ENCODE measurements around the gene EEF1A2. TPM values are rescaled to one million over a fixed set of nuclear protein-coding genes. Genes with fewer than 3 reads are reported as not detected.
A peak's percentile ranks its signal among the peaks of the same experiment; 100 is the strongest.

Gene EEF1A2
- total and polyA plus RNA-seq, 5 donors from 2014 or later = 0.10 to 2.1 (median 0.33) TPM; not detected in 1

DNA sequence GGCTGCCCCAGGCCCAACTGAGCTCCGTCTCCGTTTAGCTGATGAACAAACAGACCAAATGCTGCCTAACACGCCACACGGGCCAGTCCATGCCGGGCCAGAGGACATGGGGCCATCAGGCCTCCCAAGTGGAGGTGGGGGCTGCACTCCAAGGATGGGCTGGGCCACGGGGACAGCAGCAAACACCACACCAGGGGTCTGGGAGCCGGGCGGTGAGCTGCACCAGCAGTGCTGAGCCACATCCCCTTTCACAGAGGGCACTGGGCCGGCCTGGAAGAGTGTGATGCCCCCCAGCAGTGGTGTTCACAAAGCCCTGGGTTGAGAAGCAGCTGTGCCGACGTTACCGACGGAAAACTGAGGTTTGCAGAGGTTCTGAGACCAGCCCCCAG is 29.2 kb downstream of the EEF1A2 start:
- no peaks in the 10 kb centered on the region for H3K9me3 Mint-ChIP-seq

DNA sequence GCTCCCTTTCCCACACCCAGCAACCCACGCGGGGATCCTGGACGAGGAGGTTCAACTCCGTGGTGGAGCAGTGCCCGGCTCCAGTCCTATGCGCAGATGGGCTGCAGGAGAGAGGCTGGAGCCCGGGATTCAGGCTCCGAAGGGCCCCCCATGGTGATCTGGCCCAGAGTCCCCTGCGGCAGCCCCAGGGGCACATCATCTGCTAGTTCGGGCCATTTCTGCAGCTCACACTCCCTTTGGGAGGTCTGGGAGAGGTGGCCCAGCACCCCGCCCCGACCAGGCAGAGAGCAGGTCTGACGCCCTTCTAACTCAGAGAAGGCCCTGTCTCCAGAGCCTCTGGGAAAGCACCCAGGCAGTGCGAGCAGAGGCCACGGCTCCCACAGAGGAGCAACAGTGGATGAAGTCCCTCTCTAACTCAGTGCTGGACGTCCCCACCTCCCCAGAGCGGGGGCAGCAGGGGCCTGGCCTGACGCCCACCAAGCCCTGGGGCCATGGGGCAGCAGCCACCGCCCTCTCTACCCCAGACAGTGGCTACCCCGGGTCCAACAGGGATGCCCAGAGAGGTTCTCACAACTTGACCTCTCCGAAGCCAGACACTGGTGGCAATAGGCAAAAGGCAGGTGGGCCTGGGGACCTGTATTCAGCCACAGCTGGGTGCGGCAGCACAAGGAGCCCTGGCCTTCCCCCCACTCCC is 29.7 kb downstream of the EEF1A2 start:
- no peak overlapping the region for H3K27ac ChIP-seq (ENCODE audit: insufficient read depth, low read length, poor library complexity, severe bottlenecking)
- no peaks in the 10 kb centered on the region for H3K36me3 ChIP-seq (ENCODE audit: control insufficient read depth, insufficient read depth, low read length)
- DNase-seq (no peak), ATAC-seq (ENCODE audit: low read depth in 2 of 2) (no peak)
- H3K4me3 ChIP-seq (ENCODE audit: low read depth, low read length) = no peak overlapping the region
- peaks cover 12% of the 10 kb centered on the region for H3K4me1 ChIP-seq (ENCODE audit: control insufficient read depth, insufficient read depth, low read length, poor library complexity, severe bottlenecking)
- no peaks in the 10 kb centered on the region for H3K27me3 ChIP-seq (ENCODE audit: control insufficient read depth, insufficient read depth, low read length)
- Mint-ChIP-seq H3K27ac (no peak overlapping the region), H3K36me3 (no peaks in the 10 kb centered on the region), H3K27me3 (peaks cover 28% of the 10 kb centered on the region), H3K4me3 (no peak overlapping the region), H3K9me3 (no peaks in the 10 kb centered on the region), H3K4me1 (peaks cover 0 to 4% (median 0%) of the 10 kb centered on the region in 4 donors)
- no peaks in the 10 kb centered on the region for H3K9me3 ChIP-seq (ENCODE audit: control insufficient read depth in 2 of 2, low read length in 2 of 2)

More for the DNA sequence above, 29.2 kb downstream of the EEF1A2 start:
- DNase-seq (no peak), ATAC-seq (ENCODE audit: low read depth in 2 of 2) (no peak)
- peaks cover 12% of the 10 kb centered on the region for H3K4me1 ChIP-seq (ENCODE audit: control insufficient read depth, insufficient read depth, low read length, poor library complexity, severe bottlenecking)
- no peak overlapping the region for H3K27ac ChIP-seq (ENCODE audit: insufficient read depth, low read length, poor library complexity, severe bottlenecking)
- Mint-ChIP-seq H3K27me3 (peaks cover 33% of the 10 kb centered on the region), H3K4me1 (peaks cover 0 to 4% (median 0%) of the 10 kb centered on the region in 4 donors), H3K36me3 (no peaks in the 10 kb centered on the region), H3K27ac (no peak overlapping the region), H3K4me3 (no peak overlapping the region)
- H3K27me3 ChIP-seq (ENCODE audit: control insufficient read depth, insufficient read depth, low read length) = no peaks in the 10 kb centered on the region
- no peak overlapping the region for H3K4me3 ChIP-seq (ENCODE audit: low read depth, low read length)
- H3K9me3 ChIP-seq (ENCODE audit: control insufficient read depth in 2 of 2, low read length in 2 of 2) = no peaks in the 10 kb centered on the region
- no peaks in the 10 kb centered on the region for H3K36me3 ChIP-seq (ENCODE audit: control insufficient read depth, insufficient read depth, low read length)

DNA sequence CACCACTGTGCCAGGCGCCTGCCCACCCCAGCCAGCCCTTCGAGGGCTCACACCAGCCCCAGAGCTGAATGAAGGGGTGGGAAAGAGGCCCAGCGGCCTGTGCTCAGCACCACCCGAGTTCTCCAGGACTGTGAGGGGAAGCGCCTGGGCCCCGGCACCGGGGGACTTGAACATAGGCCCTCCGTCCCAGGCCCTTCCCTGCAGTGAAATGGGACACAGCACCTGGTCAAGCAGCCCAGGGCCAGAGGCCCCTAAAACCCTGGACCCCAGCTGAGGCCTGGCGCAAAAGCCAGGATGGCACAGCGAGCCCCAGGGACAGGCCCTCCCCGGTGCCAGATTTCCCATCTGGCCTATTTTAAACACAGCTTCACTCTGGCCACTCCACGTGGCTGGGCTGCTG is 30.5 kb downstream of the EEF1A2 start:
- Mint-ChIP-seq H3K9me3 (no peaks in the 10 kb centered on the region), H3K4me1 (no peaks in the 10 kb centered on the region), H3K36me3 (no peaks in the 10 kb centered on the region), H3K27ac (no peak overlapping the region), H3K4me3 (no peak overlapping the region), H3K27me3 (peaks cover 24% of the 10 kb centered on the region)
- Histone ChIP-seq H3K4me1 (ENCODE audit: control insufficient read depth, insufficient read depth, low read length, poor library complexity, severe bottlenecking) (peaks cover 12% of the 10 kb centered on the region), H3K36me3 (ENCODE audit: control insufficient read depth, insufficient read depth, low read length) (no peaks in the 10 kb centered on the region), H3K27me3 (ENCODE audit: control insufficient read depth, insufficient read depth, low read length) (no peaks in the 10 kb centered on the region), H3K27ac (ENCODE audit: insufficient read depth, low read length, poor library complexity, severe bottlenecking) (no peak overlapping the region), H3K4me3 (ENCODE audit: low read depth, low read length) (no peak overlapping the region), H3K9me3 (ENCODE audit: control insufficient read depth in 2 of 2, low read length in 2 of 2) (no peaks in the 10 kb centered on the region)
- ATAC-seq (ENCODE audit: low read depth in 2 of 2) = no peak
- no peak for DNase-seq

DNA sequence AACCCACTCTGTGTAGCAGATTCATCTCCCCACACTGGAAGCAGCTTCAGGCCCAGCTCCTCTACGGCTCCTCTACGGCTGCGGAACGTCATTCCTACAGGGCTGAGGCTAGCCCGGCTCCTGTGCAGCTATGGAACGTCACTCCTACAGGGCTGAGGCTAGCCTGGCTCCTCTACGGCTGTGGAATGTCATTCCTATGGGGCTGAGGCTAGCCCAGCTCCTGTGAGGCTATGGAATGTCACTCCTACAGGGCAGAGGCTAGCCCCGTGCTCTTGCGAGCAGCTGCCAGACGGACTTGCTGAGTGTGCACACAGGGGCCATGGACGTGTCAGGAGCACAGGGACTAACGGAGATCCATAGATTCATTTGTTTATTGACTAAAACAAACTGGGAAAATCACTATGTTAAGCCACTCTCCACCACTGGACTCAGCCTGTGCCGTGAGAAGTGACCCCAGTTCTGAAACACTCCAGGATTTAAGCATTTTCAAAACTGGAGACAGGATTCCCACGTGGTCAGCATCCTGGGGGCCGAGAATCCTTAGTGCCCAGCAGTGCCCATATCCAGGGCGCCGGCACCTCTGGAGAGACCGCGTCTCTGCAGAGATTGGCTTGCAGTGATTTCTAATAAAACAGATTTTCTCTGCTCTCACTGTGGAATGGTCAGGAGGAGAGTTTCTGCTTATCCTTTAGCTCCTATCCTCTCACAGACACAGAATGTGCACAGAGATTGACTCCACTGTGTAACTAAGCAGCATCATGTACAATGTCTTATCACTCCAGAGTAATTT is 31.4 kb downstream of the EEF1A2 start:
- H3K4me1 ChIP-seq (ENCODE audit: control insufficient read depth, insufficient read depth, low read length, poor library complexity, severe bottlenecking) = peaks cover 12% of the 10 kb centered on the region
- no peaks in the 10 kb centered on the region for H3K36me3 ChIP-seq (ENCODE audit: control insufficient read depth, insufficient read depth, low read length)
- no peaks in the 10 kb centered on the region for H3K4me1 Mint-ChIP-seq
- H3K36me3 Mint-ChIP-seq = no peaks in the 10 kb centered on the region
- H3K27ac Mint-ChIP-seq = no peak overlapping the region
- no peaks in the 10 kb centered on the region for H3K27me3 ChIP-seq (ENCODE audit: control insufficient read depth, insufficient read depth, low read length)
- H3K9me3 ChIP-seq (ENCODE audit: control insufficient read depth in 2 of 2, low read length in 2 of 2) = no peaks in the 10 kb centered on the region
- ATAC-seq (ENCODE audit: low read depth in 2 of 2) (no peak), DNase-seq (no peak)
- no peaks in the 10 kb centered on the region for H3K9me3 Mint-ChIP-seq
- no peak overlapping the region for H3K4me3 ChIP-seq (ENCODE audit: low read depth, low read length)
- H3K27ac ChIP-seq (ENCODE audit: insufficient read depth, low read length, poor library complexity, severe bottlenecking) = no peak overlapping the region
- peak overlapping the region in 1 of 4 donors; percentile 4 for H3K4me3 Mint-ChIP-seq
- peaks cover 33% of the 10 kb centered on the region for H3K27me3 Mint-ChIP-seq

DNA sequence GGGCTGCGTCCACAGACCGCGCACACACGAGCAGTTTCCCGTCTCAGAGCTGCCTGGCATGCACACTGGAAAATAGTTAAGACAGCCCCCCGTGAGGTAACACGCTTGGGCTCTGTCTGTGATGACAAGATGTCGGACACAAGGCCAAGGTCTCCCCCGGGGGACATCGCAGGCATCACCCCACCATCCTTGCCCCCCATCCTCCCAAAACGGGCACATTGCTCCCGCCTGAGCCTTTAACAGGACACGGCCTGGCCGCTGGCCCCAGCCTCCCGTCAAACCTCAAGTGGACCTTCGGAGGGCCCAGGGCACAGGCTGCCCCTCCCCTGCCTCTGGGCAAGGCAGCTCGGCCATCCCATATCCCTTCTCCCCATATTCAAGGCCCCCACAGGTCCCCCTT is 32.0 kb downstream of the EEF1A2 start:
- ATAC-seq (ENCODE audit: low read depth in 2 of 2) (no peak), DNase-seq (no peak)
- Mint-ChIP-seq H3K4me1 (no peaks in the 10 kb centered on the region), H3K27ac (no peak overlapping the region), H3K4me3 (no peak overlapping the region), H3K36me3 (no peaks in the 10 kb centered on the region), H3K9me3 (no peaks in the 10 kb centered on the region), H3K27me3 (peaks cover 35% of the 10 kb centered on the region)
- Histone ChIP-seq H3K4me3 (ENCODE audit: low read depth, low read length) (no peak overlapping the region), H3K36me3 (ENCODE audit: control insufficient read depth, insufficient read depth, low read length) (no peaks in the 10 kb centered on the region), H3K27me3 (ENCODE audit: control insufficient read depth, insufficient read depth, low read length) (no peaks in the 10 kb centered on the region), H3K9me3 (ENCODE audit: control insufficient read depth in 2 of 2, low read length in 2 of 2) (no peaks in the 10 kb centered on the region), H3K27ac (ENCODE audit: insufficient read depth, low read length, poor library complexity, severe bottlenecking) (no peak overlapping the region), H3K4me1 (ENCODE audit: control insufficient read depth, insufficient read depth, low read length, poor library complexity, severe bottlenecking) (peaks cover 9% of the 10 kb centered on the region)

DNA sequence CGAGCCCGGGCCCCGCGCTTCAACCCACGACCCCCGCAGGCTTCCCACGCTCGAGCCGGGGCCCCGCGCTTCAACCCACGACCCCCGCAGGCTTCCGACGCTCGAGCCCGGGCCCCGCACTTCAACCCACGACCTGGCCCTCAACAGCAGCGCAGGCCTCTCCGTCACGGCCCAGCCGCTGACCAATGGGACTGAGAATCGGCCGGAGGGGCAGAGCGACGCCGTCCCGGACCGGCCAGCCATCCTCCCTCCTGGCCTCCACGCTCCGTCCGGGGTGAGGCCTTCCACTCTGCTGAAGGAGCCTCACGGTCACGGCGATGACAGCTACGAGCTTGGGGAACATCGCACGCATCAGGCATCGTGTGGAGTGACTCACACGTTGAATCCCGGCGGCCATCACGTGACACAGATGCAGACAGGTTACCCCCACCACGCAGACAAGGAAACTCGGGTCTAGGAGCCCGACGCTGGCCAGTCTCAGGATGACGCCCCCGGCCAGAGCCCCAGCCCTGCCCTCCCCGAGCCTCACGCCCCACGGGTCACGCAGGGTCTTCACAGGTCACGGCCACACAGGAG is 32.5 kb downstream of the EEF1A2 start:
- H3K4me3 ChIP-seq (ENCODE audit: low read depth, low read length) = no peak overlapping the region
- H3K4me1 Mint-ChIP-seq = no peaks in the 10 kb centered on the region
- peaks cover 36% of the 10 kb centered on the region for H3K27me3 Mint-ChIP-seq
- no peak overlapping the region for H3K4me3 Mint-ChIP-seq
- no peak overlapping the region for H3K27ac Mint-ChIP-seq
- H3K27me3 ChIP-seq (ENCODE audit: control insufficient read depth, insufficient read depth, low read length) = no peaks in the 10 kb centered on the region
- no peak overlapping the region for H3K27ac ChIP-seq (ENCODE audit: insufficient read depth, low read length, poor library complexity, severe bottlenecking)
- no peaks in the 10 kb centered on the region for H3K9me3 Mint-ChIP-seq
- no peaks in the 10 kb centered on the region for H3K36me3 Mint-ChIP-seq
- H3K9me3 ChIP-seq (ENCODE audit: control insufficient read depth in 2 of 2, low read length in 2 of 2) = no peaks in the 10 kb centered on the region
- no peaks in the 10 kb centered on the region for H3K36me3 ChIP-seq (ENCODE audit: control insufficient read depth, insufficient read depth, low read length)
- no peak for ATAC-seq (ENCODE audit: low read depth in 2 of 2)
- H3K4me1 ChIP-seq (ENCODE audit: control insufficient read depth, insufficient read depth, low read length, poor library complexity, severe bottlenecking) = peaks cover 3% of the 10 kb centered on the region
- no peak for DNase-seq

DNA sequence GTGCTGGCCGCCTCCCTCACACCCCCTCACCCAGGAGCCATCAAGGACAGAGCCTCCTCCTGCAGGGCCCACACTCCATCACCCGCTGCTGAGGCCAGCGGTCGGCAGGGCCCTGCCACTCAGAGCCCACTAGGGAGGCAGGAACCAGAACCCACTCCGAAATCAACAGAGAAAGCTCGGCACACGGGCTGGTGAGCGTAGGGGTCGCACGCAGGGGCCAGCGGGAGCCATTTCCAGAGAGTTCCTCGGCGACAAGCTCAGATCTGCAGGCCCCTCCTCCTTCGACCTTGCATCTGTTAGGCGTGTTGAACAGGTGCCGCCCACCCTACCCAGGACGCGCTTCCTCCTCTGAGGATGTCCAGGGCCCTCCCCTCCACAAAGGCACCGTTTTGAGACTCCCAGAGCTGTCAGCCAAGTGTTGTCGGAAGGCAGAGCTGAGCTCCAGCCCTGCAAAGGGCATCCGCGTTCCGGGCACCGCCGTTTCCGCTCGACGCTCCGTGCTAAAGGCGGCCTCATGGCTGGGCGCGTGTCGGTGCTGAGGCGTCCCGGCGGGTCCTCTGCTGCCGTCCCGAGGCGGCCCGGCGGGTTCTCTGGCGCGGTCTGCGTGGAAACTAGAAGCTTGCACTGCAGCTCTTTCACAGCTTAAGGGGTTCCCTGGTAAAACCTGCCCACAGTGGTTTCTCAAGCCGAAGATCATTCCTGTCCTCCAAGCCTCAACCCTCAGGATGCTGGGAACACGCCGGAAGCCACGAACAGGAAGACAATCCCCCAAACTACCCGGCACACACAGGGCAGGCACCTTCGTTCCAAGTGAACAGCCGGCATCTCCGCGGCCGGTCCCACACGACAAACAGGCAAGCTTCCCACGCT is 33.3 kb downstream of the EEF1A2 start:
- Mint-ChIP-seq H3K27me3 (peaks cover 34% of the 10 kb centered on the region), H3K36me3 (no peaks in the 10 kb centered on the region), H3K27ac (peak overlapping the region in 1 of 3 donors; percentile 83), H3K4me1 (no peaks in the 10 kb centered on the region), H3K4me3 (no peak overlapping the region), H3K9me3 (no peaks in the 10 kb centered on the region)
- no peaks in the 10 kb centered on the region for H3K36me3 ChIP-seq (ENCODE audit: control insufficient read depth, insufficient read depth, low read length)
- DNase-seq = no peak
- H3K27ac ChIP-seq (ENCODE audit: insufficient read depth, low read length, poor library complexity, severe bottlenecking) = no peak overlapping the region
- no peaks in the 10 kb centered on the region for H3K9me3 ChIP-seq (ENCODE audit: control insufficient read depth in 2 of 2, low read length in 2 of 2)
- H3K4me3 ChIP-seq (ENCODE audit: low read depth, low read length) = no peak overlapping the region
- no peak for ATAC-seq (ENCODE audit: low read depth in 2 of 2)
- H3K4me1 ChIP-seq (ENCODE audit: control insufficient read depth, insufficient read depth, low read length, poor library complexity, severe bottlenecking) = no peaks in the 10 kb centered on the region
- no peaks in the 10 kb centered on the region for H3K27me3 ChIP-seq (ENCODE audit: control insufficient read depth, insufficient read depth, low read length)

Measured in CD4-positive, CD25-positive, alpha-beta regulatory T cell (primary cell).